Measurements from ENCODE around the gene RAP2C.

DNA sequence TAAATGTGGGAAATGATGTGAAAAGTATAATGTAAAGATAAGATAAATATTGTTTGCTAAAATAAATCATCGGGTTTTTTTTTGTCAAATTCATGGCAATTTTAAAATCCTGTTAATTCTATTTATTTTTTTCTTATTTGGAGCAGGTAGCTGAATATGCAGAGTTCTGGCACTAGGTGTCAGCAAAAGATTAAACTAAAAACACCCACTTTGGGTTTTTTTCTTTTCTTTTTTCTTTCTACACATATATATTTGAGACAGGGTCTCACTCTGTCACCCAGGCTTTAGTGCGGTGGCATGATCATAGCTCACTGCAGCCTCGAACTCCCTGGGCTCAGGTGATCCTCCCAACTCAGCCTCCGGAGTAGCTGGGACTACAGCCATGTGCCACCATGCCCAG is 6.9 kb upstream of the RAP2C start:
- TF ChIP-seq, protein P1, sequence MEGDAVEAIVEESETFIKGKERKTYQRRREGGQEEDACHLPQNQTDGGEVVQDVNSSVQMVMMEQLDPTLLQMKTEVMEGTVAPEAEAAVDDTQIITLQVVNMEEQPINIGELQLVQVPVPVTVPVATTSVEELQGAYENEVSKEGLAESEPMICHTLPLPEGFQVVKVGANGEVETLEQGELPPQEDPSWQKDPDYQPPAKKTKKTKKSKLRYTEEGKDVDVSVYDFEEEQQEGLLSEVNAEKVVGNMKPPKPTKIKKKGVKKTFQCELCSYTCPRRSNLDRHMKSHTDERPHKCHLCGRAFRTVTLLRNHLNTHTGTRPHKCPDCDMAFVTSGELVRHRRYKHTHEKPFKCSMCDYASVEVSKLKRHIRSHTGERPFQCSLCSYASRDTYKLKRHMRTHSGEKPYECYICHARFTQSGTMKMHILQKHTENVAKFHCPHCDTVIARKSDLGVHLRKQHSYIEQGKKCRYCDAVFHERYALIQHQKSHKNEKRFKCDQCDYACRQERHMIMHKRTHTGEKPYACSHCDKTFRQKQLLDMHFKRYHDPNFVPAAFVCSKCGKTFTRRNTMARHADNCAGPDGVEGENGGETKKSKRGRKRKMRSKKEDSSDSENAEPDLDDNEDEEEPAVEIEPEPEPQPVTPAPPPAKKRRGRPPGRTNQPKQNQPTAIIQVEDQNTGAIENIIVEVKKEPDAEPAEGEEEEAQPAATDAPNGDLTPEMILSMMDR (optimal IDR thresholded peaks at IDR 0.05 in 1 of 3, IDR thresholded peaks at IDR 0.05 in 1 of 3, conservative IDR thresholded peaks at IDR 0.05 in 1 of 3; ENCODE audit: extremely low read depth in 1 of 3, insufficient read depth in 2 of 3, low read length in 3 of 3) = peak in 2 of 3 experiments; percentile 6 to 28
- TF ChIP-seq EZH2 (IDR thresholded peaks at IDR 0.05; ENCODE audit: low read length) = no peak
